ENCODE data around the gene ZPBP.
A peak's percentile ranks its signal among the peaks of the same experiment; 100 is the strongest.

ZPBP gene

GRCh38 chr7:50037086-50037485 is 56.0 kb downstream of the ZPBP start:
- Mint-ChIP-seq H3K27ac (peak overlapping the region; percentile 38 to 97 (median 85)), H3K27me3 (ENCODE audit: low read depth) (no peaks in the 10 kb centered on the region), H3K36me3 (ENCODE audit: low read depth) (no peaks in the 10 kb centered on the region), H3K4me1 (peaks cover 4% of the 10 kb centered on the region), H3K9me3 (peaks cover 3% of the 10 kb centered on the region), H3K4me3 (peak overlapping the region in 1 of 3 experiments; percentile 2)
- TF ChIP-seq CTCF (IDR thresholded peaks at IDR 0.05; ENCODE audit: unreplicated experiment in 3 of 3): no peak

GRCh38 chr7:50022991-50023390 is 70.1 kb downstream of the ZPBP start:
- Mint-ChIP-seq H3K27me3 (ENCODE audit: low read depth) (no peaks in the 10 kb centered on the region), H3K27ac (no peak overlapping the region), H3K36me3 (ENCODE audit: low read depth) (no peaks in the 10 kb centered on the region), H3K9me3 (peaks cover 3% of the 10 kb centered on the region), H3K4me1 (no peaks in the 10 kb centered on the region), H3K4me3 (no peak overlapping the region)
- no peak for TF ChIP-seq CTCF (IDR thresholded peaks at IDR 0.05; ENCODE audit: unreplicated experiment in 3 of 3)

GRCh38 chr7:50022451-50022850 is 70.6 kb downstream of the ZPBP start:
- H3K27ac Mint-ChIP-seq: no peak overlapping the region

GRCh38 chr7:49995681-49996080 is 97.4 kb downstream of the ZPBP start:
- Mint-ChIP-seq H3K4me3 (no peak overlapping the region), H3K36me3 (ENCODE audit: low read depth) (no peaks in the 10 kb centered on the region), H3K4me1 (no peaks in the 10 kb centered on the region), H3K27me3 (ENCODE audit: low read depth) (no peaks in the 10 kb centered on the region), H3K9me3 (no peaks in the 10 kb centered on the region), H3K27ac (no peak overlapping the region)
- TF ChIP-seq CTCF (IDR thresholded peaks at IDR 0.05; ENCODE audit: unreplicated experiment in 3 of 3): no peak

More at GRCh38 chr7:50022451-50022850, 70.6 kb downstream of the ZPBP start:
- TF ChIP-seq CTCF (IDR thresholded peaks at IDR 0.05; ENCODE audit: unreplicated experiment in 3 of 3): no peak
- peaks cover 3% of the 10 kb centered on the region for H3K9me3 Mint-ChIP-seq
- no peaks in the 10 kb centered on the region for H3K36me3 Mint-ChIP-seq (ENCODE audit: low read depth)
- H3K4me1 Mint-ChIP-seq: no peaks in the 10 kb centered on the region
- H3K4me3 Mint-ChIP-seq: no peak overlapping the region
- H3K27me3 Mint-ChIP-seq (ENCODE audit: low read depth): no peaks in the 10 kb centered on the region

- Mint-ChIP-seq H3K9me3 (peaks cover 12% of the 10 kb centered on the region), H3K27me3 (ENCODE audit: low read depth) (no peaks in the 10 kb centered on the region), H3K27ac (no peak overlapping the region), H3K4me1 (no peaks in the 10 kb centered on the region), H3K36me3 (ENCODE audit: low read depth) (no peaks in the 10 kb centered on the region), H3K4me3 (no peak overlapping the region)
- no peak for TF ChIP-seq CTCF (IDR thresholded peaks at IDR 0.05; ENCODE audit: unreplicated experiment in 3 of 3)
Observed at GRCh38 chr7:49986191-49986590, 106.9 kb downstream of the ZPBP start.

GRCh38 chr7:49980465-49980864 is 112.6 kb downstream of the ZPBP start:
- TF ChIP-seq CTCF (IDR thresholded peaks at IDR 0.05; ENCODE audit: unreplicated experiment in 3 of 3): no peak
- Mint-ChIP-seq H3K9me3 (no peaks in the 10 kb centered on the region), H3K4me3 (no peak overlapping the region), H3K36me3 (ENCODE audit: low read depth) (no peaks in the 10 kb centered on the region), H3K27me3 (ENCODE audit: low read depth) (no peaks in the 10 kb centered on the region), H3K27ac (no peak overlapping the region), H3K4me1 (no peaks in the 10 kb centered on the region)
